GM10847 (cell line): ENCODE results near the gene SERPINA3.

Experiments used
- POLR2A ChIP-seq: IDR thresholded peaks from 2 replicates; pipeline ENCODE4 v1.6.1; 2011; ENCODE audit not compliant: insufficient read length; ENCODE audit errors: extremely low read depth

SERPINA3 gene

GRCh38 chr14:94582199-94582750, 29.9 kb upstream of the SERPINA3 start:
- no peak for TF ChIP-seq POLR2A

- TF ChIP-seq POLR2A, result no peak
These were observed 29.3 kb upstream of the SERPINA3 start for GRCh38 chr14:94582851-94583250.

GRCh38 chr14:94583557-94583956, 28.6 kb upstream of the SERPINA3 start:
- TF ChIP-seq POLR2A, result no peak

GRCh38 chr14:94584591-94585280, 27.5 kb upstream of the SERPINA3 start:
- TF ChIP-seq POLR2A, result no peak

- TF ChIP-seq POLR2A, result no peak
These were observed 25.6 kb upstream of the SERPINA3 start for GRCh38 chr14:94586635-94587034.

GRCh38 chr14:94588311-94588710, 23.9 kb upstream of the SERPINA3 start:
- TF ChIP-seq POLR2A, result no peak

GRCh38 chr14:94591073-94591472, 21.1 kb upstream of the SERPINA3 start:
- TF ChIP-seq POLR2A, result no peak

- no peak for TF ChIP-seq POLR2A
These were observed 20.3 kb upstream of the SERPINA3 start for GRCh38 chr14:94591871-94592270.

GRCh38 chr14:94592457-94592856, 19.7 kb upstream of the SERPINA3 start:
- TF ChIP-seq POLR2A, result no peak

GRCh38 chr14:94593376-94593748, 18.8 kb upstream of the SERPINA3 start:
- TF ChIP-seq POLR2A, result no peak

GRCh38 chr14:94593749-94594431, 18.3 kb upstream of the SERPINA3 start:
- no peak for TF ChIP-seq POLR2A

GRCh38 chr14:94594441-94594840, 17.8 kb upstream of the SERPINA3 start:
- no peak for TF ChIP-seq POLR2A

- TF ChIP-seq POLR2A, result no peak
These were observed 16.3 kb upstream of the SERPINA3 start for GRCh38 chr14:94595912-94596311.

GRCh38 chr14:94596361-94596760, 15.8 kb upstream of the SERPINA3 start:
- no peak for TF ChIP-seq POLR2A

GRCh38 chr14:94597788-94598187, 14.4 kb upstream of the SERPINA3 start:
- TF ChIP-seq POLR2A, result no peak

GRCh38 chr14:94598506-94598815, 13.7 kb upstream of the SERPINA3 start:
- TF ChIP-seq POLR2A, result no peak

GRCh38 chr14:94598816-94599655, 13.2 kb upstream of the SERPINA3 start:
- no peak for TF ChIP-seq POLR2A

GRCh38 chr14:94599656-94600004, 12.6 kb upstream of the SERPINA3 start:
- no peak for TF ChIP-seq POLR2A
